ENCODE results near the gene ERICH6B.

Gene ERICH6B

DNA sequence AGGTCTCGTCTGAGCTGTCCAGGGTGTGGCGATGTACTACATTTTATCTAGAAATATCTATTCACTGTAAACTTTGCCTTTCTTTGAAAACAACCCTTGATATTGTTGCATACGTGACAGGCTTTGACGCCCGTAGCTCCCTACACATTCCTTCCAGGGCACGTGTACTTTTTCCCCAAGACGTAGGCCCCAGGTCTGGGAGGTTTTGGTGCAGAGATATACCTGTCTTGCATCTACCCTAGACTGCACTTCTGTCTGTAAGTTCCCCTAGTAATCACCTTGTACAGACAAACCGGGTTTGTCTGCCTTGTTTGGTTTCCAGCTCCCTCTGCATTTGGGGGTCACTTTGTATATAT lies 69.2 kb downstream of the ERICH6B start:
- DNase-seq (ENCODE audit: low read depth in 1 of 2, low spot score in 1 of 2): no peak
- Histone ChIP-seq H3K4me3 (replicated peaks; ENCODE audit: insufficient read depth, low read length) (no peak overlapping the region), H3K27ac (replicated peaks) (no peak overlapping the region), H3K27me3 (ENCODE audit: insufficient read depth, poor library complexity, severe bottlenecking) (peaks cover 3% of the 10 kb centered on the region)
- TF ChIP-seq GABPA (IDR thresholded peaks at IDR 0.05; ENCODE audit: low read depth) (no peak), POLR2AphosphoS5 (IDR thresholded peaks at IDR 0.05; ENCODE audit: low read depth) (no peak), SPI1 (IDR thresholded peaks at IDR 0.05; ENCODE audit: borderline replicate concordance, low read depth) (no peak)
- TF ChIP-seq, protein P1, sequence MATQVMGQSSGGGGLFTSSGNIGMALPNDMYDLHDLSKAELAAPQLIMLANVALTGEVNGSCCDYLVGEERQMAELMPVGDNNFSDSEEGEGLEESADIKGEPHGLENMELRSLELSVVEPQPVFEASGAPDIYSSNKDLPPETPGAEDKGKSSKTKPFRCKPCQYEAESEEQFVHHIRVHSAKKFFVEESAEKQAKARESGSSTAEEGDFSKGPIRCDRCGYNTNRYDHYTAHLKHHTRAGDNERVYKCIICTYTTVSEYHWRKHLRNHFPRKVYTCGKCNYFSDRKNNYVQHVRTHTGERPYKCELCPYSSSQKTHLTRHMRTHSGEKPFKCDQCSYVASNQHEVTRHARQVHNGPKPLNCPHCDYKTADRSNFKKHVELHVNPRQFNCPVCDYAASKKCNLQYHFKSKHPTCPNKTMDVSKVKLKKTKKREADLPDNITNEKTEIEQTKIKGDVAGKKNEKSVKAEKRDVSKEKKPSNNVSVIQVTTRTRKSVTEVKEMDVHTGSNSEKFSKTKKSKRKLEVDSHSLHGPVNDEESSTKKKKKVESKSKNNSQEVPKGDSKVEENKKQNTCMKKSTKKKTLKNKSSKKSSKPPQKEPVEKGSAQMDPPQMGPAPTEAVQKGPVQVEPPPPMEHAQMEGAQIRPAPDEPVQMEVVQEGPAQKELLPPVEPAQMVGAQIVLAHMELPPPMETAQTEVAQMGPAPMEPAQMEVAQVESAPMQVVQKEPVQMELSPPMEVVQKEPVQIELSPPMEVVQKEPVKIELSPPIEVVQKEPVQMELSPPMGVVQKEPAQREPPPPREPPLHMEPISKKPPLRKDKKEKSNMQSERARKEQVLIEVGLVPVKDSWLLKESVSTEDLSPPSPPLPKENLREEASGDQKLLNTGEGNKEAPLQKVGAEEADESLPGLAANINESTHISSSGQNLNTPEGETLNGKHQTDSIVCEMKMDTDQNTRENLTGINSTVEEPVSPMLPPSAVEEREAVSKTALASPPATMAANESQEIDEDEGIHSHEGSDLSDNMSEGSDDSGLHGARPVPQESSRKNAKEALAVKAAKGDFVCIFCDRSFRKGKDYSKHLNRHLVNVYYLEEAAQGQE (IDR thresholded peaks at IDR 0.05; ENCODE audit: insufficient replicate concordance, low read depth): no peak
- TF ChIP-seq, protein P2, sequence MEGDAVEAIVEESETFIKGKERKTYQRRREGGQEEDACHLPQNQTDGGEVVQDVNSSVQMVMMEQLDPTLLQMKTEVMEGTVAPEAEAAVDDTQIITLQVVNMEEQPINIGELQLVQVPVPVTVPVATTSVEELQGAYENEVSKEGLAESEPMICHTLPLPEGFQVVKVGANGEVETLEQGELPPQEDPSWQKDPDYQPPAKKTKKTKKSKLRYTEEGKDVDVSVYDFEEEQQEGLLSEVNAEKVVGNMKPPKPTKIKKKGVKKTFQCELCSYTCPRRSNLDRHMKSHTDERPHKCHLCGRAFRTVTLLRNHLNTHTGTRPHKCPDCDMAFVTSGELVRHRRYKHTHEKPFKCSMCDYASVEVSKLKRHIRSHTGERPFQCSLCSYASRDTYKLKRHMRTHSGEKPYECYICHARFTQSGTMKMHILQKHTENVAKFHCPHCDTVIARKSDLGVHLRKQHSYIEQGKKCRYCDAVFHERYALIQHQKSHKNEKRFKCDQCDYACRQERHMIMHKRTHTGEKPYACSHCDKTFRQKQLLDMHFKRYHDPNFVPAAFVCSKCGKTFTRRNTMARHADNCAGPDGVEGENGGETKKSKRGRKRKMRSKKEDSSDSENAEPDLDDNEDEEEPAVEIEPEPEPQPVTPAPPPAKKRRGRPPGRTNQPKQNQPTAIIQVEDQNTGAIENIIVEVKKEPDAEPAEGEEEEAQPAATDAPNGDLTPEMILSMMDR (IDR thresholded peaks at IDR 0.05; ENCODE audit: insufficient read depth, low read length): no peak

DNA sequence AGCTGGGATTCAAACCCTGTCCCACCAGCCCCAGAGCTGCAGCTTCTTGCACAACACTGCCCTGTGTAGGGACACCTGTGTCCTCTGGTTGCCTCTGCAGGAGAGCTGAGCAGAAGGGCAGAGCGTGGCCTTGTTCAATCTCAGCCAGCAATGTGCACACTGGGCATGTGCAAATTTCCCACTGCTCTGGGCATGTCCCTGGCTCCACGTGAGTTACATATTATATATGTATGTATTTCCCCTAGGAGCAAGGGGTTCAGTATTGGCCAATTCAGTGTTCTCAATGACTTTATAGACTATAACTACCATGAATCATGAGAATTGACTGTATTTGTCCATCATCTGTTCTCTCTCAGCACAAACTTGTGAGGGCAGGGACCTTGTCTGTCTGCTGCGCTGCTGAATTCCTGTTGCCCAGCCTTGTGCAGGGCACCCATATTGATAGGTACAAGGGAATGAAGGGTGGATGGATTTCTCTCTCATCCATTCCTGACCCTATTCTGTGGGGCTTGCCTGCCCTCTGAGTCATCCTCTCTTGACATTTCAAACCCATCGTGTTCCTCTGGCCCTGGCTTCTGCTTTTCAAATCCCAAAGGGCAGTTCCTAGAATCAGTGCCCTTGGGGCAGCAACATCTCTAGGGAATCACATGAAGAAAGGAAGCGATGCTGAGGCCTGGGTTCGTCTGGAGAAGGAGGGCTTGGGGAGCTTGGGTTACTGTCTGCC lies 69.7 kb downstream of the ERICH6B start:
- H3K27ac ChIP-seq (replicated peaks): no peak overlapping the region
- DNase-seq (ENCODE audit: low read depth in 1 of 2, low spot score in 1 of 2): no peak

DNA sequence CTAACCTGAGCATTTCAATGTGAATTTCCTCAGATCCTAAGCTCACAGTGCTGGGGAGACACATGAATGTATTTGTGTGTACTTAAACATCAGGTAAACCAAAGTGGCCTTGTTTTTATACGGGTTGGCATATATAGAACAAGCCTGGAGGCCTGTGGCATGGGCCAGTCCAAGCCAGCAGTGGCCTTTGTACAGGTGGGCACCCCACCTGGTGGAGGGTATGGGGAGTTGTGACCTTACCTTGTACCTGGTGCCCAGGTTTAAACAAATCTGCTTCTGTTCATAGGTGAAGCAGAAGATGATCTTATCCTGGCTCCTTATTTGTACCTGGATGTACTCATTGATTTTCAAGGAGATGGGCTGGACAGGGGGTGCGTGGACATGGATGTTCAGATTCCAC lies 71.0 kb downstream of the ERICH6B start:
- DNase-seq (ENCODE audit: low read depth in 1 of 2, low spot score in 1 of 2): no peak
- TF ChIP-seq GABPA (IDR thresholded peaks at IDR 0.05; ENCODE audit: low read depth): no peak
- H3K27ac ChIP-seq (replicated peaks): no peak overlapping the region
- no peak overlapping the region for H3K4me3 ChIP-seq (replicated peaks; ENCODE audit: insufficient read depth, low read length)
- peaks cover 3% of the 10 kb centered on the region for H3K27me3 ChIP-seq (ENCODE audit: insufficient read depth, poor library complexity, severe bottlenecking)

More for the DNA sequence above, 69.7 kb downstream of the ERICH6B start:
- Histone ChIP-seq H3K27me3 (ENCODE audit: insufficient read depth, poor library complexity, severe bottlenecking) (peaks cover 3% of the 10 kb centered on the region), H3K4me3 (replicated peaks; ENCODE audit: insufficient read depth, low read length) (no peak overlapping the region)
- no peak for TF ChIP-seq POLR2AphosphoS5 (IDR thresholded peaks at IDR 0.05; ENCODE audit: low read depth)
- no peak for TF ChIP-seq SPI1 (IDR thresholded peaks at IDR 0.05; ENCODE audit: borderline replicate concordance, low read depth)
- TF ChIP-seq GABPA (IDR thresholded peaks at IDR 0.05; ENCODE audit: low read depth): no peak
- TF ChIP-seq, protein P2 (IDR thresholded peaks at IDR 0.05; ENCODE audit: insufficient read depth, low read length): no peak
- TF ChIP-seq, protein P1 (IDR thresholded peaks at IDR 0.05; ENCODE audit: insufficient replicate concordance, low read depth): no peak

DNA sequence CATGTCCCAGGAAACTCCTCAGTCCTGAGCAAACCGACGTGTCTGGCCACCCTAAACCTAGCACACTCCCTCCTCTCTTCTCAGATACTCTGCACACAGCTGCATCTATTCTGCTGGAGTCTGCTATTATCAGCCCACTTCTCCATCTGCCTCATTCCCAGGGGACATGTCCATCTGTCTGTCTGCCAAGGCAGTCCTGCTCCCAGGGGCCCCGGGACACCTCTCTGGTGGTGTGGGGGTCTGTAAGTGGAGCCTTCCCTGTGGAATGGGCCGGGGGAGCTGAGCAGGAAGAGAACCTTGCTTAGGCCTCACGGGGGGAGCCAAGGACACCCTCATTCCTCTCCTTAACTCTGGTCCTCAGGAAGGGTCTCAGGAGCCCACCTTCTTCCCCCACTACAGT lies 72.7 kb downstream of the ERICH6B start:
- DNase-seq (ENCODE audit: low read depth in 1 of 2, low spot score in 1 of 2): no peak
- Histone ChIP-seq H3K4me3 (replicated peaks; ENCODE audit: insufficient read depth, low read length) (no peak overlapping the region), H3K27ac (replicated peaks) (no peak overlapping the region), H3K27me3 (ENCODE audit: insufficient read depth, poor library complexity, severe bottlenecking) (peaks cover 3% of the 10 kb centered on the region)
- TF ChIP-seq, protein P1 (IDR thresholded peaks at IDR 0.05; ENCODE audit: insufficient replicate concordance, low read depth): no peak
- no peak for TF ChIP-seq POLR2AphosphoS5 (IDR thresholded peaks at IDR 0.05; ENCODE audit: low read depth)
- TF ChIP-seq, protein P2 (IDR thresholded peaks at IDR 0.05; ENCODE audit: insufficient read depth, low read length): no peak
